HK-2 (cell line): Measurements from ENCODE around the gene MYO1B.

Experiments
- DNase-seq: peaks from one replicate; pipeline ENCODE4 v3.0.0-alpha.2; 2018; ENCODE audit not compliant: unreplicated experiment

Gene MYO1B

GRCh38 chr2:191360918-191361317 lies 115.7 kb downstream of the MYO1B start:
- no peak for DNase-seq

- no peak for DNase-seq
Measured at GRCh38 chr2:191362841-191363240, 117.6 kb downstream of the MYO1B start.

- no peak for DNase-seq
Measured at GRCh38 chr2:191363267-191363666, 118.1 kb downstream of the MYO1B start.

- DNase-seq: no peak
Measured at GRCh38 chr2:191365089-191365488, 119.9 kb downstream of the MYO1B start.

DNA sequence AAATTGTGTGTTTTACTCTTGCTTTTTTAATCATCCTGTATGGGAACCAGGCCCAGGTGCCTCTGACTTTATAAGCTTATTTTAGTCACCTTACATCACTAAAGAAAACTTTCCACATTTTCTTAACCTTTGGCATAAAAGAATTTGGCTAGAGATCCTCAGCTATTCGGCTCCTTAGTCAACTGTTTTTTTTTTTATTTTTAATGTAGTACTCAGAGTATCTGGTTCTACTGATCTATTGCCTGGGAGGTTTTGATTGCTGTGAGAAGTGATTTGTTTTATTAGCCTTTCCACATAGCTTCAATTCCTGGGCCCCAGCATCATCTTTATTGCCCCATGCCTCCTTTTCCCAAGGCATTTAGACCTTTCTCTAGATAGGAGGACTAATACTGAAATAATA lies 121.0 kb downstream of the MYO1B start:
- no peak for DNase-seq

DNA sequence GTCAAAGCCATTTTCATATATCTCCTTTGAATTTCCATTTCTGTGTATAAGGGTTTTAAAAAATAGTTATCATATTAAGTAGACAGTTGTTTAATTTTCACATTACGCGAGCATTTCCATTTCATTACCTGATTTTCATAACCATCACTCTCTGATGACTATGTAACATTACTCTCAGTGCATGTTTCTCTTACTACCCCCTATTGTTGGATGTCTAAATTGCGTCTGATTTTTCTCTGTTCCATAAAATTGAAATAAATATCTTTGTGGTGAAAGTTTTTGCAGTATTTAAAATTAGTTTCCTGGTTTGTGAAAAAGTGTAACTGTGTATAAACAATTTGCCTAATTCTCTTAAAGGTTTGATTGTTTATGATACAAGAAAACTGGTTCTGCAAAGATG lies 123.8 kb downstream of the MYO1B start:
- no peak for DNase-seq

GRCh38 chr2:191374366-191374765 lies 129.2 kb downstream of the MYO1B start:
- no peak for DNase-seq

DNA sequence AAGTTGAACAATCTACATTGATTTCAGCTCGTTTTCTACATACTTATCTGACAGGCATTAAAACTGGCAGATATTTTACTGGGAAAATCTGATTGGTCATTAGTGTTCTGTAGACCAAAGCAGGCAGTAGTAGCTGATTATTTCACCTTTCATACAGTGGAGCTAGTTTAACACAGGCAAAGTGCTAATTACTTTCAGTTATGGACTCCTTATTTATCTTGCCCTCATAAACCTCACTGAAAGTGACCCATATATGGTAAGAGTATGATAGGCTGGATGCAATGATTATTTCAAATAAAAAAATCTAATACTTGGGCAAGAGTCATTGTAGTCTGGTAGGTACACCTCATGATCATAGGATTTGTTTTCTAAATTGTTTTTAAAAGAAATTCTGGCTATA lies 129.7 kb downstream of the MYO1B start:
- no peak for DNase-seq

GRCh38 chr2:191376981-191377629 lies 131.9 kb downstream of the MYO1B start:
- peak; percentile 63 for DNase-seq

DNA sequence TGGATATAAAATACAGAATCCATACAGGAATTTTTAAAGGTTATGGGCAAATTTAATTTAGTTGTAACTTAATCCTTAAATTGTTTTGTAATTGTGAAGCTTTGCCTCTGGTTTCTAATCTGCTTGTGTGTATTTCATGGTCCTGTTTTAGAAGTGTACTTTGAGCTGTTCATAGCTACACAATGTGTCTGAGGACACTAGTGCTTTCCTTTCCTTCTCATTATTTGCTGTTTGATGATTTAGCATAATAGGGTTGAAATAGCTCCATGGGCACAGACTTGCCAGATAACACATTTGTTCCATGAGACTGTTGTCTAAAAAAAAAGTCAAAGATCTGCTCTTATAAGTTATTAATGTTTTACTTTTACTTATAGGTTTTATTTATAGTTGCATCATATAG lies 134.2 kb downstream of the MYO1B start:
- DNase-seq: no peak

DNA sequence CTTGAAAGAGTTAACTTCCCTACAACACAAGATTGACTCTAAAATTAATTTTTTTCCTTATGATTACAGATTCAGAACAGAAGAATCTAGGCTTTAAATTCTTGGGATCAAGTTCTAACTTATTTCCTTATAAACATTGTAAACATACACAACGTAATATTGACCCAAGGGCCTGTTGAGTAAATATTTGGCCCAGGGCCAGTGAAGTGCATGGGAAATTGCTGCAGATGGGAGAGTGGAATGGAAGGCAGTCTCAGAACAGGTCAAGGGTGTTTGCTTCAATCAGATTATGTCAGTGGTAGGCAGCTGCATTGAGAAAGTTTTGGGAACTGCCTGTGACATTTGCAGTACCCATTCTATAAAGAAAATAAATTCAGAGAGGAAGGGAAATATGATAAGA lies 137.6 kb downstream of the MYO1B start:
- DNase-seq: no peak

DNA sequence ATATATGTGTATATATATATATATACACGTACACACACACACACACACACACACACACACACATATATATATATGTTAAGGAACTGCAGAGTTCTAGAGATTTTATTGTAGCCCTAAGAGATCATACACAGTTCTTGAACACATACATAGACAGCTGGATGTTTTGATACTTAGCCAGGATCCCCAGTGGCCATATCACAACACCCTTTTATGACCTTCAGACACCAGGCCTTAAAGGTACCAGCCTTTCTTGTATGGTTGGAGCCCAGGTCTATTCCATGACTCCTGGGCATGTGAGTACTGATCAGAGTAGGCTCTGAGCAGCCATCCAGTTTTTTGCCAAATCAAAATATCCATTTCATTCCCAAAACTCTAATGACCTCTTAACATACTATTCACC lies 138.3 kb downstream of the MYO1B start:
- no peak for DNase-seq

GRCh38 chr2:191384829-191385228 lies 139.6 kb downstream of the MYO1B start:
- no peak for DNase-seq

- no peak for DNase-seq
Measured at GRCh38 chr2:191385416-191386160, 140.4 kb downstream of the MYO1B start.

GRCh38 chr2:191386938-191387536 lies 141.8 kb downstream of the MYO1B start:
- no peak for DNase-seq

DNA sequence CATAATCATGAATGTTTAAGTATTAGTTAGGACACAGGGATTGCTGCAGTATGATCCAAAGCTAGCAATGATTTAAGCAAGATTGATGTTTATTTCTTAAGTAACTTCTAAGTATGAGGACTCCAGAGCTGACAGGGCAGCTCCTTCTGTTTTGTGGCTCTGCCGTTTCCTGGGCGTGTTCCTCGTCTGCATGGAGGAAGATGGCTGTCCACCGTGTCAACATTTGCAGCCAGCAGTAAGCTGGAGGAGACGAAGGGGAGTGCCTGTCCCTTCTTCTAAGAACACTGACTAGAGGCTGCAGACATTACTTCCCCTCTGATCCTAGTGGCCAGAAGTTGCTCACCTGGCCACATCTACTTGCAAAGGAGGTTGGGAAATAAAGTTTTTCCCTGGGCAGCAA lies 144.1 kb downstream of the MYO1B start:
- DNase-seq: no peak

- DNase-seq: no peak
Measured at GRCh38 chr2:191391171-191391570, 146.0 kb downstream of the MYO1B start.

GRCh38 chr2:191394043-191394442 lies 148.8 kb downstream of the MYO1B start:
- no peak for DNase-seq

GRCh38 chr2:191396794-191397193 lies 151.6 kb downstream of the MYO1B start:
- no peak for DNase-seq

DNA sequence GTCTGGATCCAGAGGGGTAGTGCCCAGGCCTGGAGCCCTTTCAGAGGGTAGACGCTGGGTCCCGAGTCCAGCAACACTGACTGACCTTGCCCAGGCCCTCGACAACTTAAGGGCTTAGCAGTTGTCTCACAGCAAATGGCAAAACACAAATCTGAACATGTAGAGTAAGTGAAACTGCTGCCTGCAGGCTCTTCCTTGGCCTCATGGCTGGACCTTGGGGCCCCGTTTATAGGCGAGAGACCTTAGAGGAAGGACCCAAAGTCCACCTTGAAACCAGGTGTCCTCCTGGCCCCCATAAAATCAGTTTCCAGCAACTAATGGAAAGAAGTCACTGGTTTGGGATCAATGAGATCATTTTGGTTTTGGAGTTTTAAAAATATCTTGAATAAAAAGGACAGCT lies 154.4 kb downstream of the MYO1B start:
- DNase-seq: no peak

GRCh38 chr2:191401287-191401686 lies 156.1 kb downstream of the MYO1B start:
- no peak for DNase-seq

- no peak for DNase-seq
Measured at GRCh38 chr2:191402966-191403565, 157.9 kb downstream of the MYO1B start.

GRCh38 chr2:191404568-191404991 lies 159.4 kb downstream of the MYO1B start:
- no peak for DNase-seq
